GM21786 (cell line): ENCODE measurements around the gene COBL.

Source experiments
- ATAC-seq: cut with Tn5 transposase; IDR thresholded peaks from one replicate; pipeline ENCODE4 v1.9.1; 2021; ENCODE audit not compliant: unreplicated experiment

COBL gene

DNA sequence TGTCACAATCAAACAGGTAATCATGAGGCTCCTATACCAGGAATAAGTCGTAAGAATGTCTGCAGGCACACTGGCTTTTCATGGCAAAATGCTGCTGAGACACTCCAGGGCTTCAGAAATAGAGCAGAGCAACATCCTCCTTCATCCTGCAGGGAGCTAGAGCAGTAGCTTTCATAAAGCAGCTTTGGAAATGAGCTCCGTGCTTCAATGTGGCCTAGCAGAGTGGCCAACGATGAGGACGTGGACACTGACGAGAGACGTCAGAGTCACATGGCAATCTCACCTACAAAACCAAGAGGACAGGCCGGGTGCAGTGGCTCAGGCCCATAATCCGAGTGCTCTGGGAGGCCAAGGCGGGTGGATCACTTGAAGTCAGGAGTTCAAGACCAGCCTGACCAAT lies 9.8 kb downstream of the COBL start:
- no peak for ATAC-seq

DNA sequence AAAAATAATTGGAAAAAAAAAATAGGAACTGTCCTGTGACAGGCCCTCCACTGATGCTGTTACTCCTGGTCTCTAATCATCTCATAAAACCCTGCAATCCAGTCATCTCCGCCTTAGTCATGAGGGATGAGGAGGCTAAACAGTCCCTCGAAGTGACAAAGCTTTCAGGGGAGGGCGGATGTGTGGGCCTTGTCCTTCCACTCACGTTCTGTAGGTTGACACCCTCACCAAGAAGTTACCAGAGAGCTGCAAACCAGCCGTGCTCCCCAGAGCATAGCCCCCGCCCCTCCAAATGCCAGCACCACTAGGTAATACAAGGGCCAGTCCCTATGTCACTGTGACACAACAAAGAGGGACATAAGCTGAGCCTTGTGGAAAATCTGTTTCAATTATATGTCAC lies 11.9 kb downstream of the COBL start:
- no peak for ATAC-seq

- no peak for ATAC-seq
Observed at GRCh38 chr7:51303142-51303525, 13.5 kb downstream of the COBL start.

DNA sequence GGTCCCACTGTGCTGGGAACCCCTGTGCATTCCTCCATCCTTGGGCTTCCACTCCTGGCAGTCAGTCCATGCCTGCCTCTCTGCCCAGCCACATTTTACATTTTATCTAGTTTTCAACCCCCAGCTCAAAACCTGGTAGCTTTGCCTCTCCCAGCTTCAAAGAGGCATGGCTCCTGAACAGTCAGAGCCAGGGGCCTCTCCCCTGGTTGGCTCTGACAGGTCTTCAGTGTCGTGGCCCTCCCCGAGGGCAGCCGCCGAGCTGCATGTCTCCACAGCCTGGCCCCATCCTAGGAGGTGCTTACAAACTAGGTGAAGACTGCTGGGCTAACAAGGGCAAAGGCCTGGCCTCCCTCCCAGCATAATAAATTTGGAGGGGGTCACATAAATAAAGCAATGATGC lies 14.8 kb downstream of the COBL start:
- ATAC-seq, result no peak

GRCh38 chr7:51300762-51301674 lies 15.6 kb downstream of the COBL start:
- ATAC-seq, result no peak

DNA sequence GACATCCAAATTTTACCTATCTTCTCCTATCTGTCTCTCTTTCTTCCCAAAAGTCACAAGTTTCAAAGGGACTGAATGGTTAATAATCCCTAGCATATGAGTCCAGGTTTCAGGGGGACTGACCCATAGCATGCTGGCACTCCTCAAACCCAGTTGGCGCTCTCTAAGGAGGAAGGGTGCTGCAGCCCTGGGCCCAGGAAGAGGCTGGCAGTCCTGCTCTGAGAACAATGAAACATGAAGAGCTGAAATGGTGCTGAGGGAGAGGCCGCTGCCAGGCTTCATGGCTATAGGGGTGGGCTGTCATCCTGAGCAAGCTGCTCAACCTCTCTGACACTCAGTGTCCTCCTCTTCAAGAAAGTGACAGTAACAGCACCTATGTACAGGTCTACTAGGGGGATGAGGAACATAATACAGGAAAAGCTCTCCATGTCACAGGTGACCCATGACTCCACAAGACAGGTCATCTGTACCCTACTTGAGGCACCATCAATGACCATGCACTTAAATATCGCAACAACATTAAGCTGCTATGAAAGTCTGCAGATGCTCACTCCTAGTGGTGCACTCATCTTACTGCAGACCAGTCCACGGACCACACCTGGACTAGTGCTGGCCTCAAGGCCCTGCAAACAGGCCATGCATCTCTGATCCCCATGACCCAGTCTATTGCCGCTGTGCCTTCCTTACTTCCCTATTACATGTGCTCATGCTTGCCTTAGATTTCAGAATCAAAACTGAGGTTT lies 17.0 kb downstream of the COBL start:
- no peak for ATAC-seq

DNA sequence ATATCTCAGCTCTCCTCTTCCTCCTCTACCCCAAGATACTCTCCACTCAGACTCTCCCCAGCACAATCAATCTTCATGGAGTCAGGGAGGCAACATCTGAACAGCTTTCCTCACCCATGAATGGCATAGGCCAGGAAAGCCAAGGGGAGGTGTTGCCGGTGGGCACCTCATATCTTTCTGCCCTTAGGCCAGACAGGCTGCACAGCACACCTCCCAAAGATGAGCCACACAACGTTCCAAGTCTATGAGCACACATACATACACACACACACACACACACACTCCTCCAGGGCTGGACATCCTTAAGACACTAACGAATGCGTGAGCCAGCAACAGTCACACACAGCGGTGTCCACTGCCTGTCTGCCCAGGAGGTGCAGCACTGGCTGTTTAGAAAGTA lies 17.7 kb downstream of the COBL start:
- ATAC-seq, result no peak

- ATAC-seq, result no peak
Observed at GRCh38 chr7:51297986-51298385, 18.6 kb downstream of the COBL start.

DNA sequence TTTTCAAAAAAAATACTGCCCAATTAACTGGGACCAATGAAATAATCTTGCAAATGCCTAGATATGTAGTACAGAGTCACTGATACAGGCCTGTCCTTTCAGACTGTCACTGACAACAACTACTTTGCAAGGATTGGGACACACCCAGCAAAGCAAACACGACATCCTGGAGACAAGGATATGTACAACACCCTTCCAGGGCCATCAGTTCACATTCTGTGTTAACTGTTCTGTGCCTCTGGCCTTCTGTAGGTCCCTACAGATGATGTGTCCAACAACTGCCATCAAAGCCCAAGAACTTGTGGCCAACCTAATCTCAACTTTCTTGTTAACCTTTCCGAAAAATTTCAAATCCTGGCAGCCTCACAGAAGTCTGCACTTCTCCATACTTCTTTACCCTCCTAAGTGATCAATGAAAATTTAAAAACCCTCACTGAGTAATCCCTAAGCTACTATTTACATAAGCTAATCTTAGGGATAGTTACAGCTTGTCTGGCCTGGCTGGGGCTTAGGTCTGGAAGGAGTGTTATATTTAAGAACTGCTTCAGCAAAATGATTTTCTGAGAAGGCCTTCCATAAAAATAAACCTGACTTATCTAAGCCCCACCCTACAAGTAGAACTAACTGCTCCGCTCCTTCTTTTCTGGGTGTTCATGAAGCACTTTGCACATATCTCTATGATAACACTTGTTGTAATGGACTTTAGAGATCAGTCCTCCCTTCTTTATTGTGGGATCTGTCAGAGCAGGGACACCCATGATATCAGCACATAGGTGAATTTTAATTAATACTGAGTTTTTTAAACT lies 21.0 kb downstream of the COBL start:
- no peak for ATAC-seq

DNA sequence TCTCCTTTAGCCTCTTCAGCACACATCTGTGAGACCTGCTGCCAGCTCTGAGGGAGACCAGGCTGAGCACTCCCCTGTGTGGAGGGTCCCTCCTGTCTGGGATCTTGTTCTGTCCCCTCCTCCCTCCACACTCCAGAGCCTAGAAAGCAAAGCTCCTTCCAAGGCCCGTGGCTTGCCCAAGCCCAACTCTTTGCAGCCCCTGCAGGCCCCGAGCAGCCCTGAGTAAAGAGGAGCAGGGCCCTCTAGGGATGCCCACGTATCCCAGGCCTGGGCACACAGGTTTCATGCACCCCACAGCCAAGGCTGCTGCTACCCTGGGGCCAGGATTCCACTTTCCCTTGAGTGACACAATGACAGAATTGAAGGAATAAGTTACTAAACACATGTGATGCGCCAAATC lies 24.0 kb downstream of the COBL start:
- no peak for ATAC-seq

GRCh38 chr7:51290702-51291540 lies 25.7 kb downstream of the COBL start:
- no peak for ATAC-seq

DNA sequence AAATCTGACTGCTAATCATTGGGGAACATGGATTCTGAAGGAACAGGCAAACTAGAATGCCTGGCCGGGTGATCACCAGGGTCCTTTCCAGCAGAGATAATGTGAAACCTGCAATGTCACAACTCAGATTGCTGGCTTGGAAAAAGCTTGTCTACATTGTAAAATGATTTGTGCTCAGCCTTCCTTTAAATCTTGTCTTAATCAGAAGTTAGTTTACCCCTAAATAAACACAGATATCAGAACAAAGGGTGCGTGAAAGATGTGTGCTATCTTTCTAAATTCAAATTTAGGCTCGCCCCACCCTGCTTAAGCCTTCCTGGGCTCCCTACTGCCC lies 26.3 kb downstream of the COBL start:
- no peak for ATAC-seq

DNA sequence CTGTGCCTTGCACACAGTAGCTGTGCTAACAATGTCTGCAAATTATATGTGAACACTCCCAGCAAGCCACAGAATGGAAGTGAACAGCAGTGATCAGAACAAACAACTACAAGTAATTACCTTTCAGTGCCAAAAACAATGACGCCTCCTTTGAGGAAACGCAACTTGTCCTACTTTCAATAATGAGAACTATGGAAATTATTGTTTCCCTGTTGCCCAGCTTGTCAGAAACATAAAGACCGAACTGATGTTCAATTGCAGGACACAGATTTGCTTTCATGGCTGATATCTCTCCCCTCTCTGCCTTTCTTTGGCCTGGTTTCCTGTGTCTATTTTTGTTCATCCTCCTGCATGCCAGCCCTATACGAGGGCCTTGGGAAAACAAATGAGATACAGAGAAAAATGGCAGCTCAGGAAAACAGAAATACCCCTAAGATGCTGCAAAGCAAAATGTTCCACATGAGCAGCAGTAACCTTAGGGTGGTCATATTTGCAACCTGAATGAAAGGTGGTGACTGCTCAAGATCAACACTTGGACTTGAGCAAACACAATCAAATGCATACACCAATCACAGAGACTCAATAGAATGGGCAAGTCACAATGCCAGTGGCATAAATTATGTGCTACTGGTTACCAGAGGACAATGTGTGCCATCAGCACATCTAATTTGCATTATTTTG lies 26.8 kb downstream of the COBL start:
- ATAC-seq, result no peak

- no peak for ATAC-seq
Observed at GRCh38 chr7:51288896-51289622, 27.6 kb downstream of the COBL start.

DNA sequence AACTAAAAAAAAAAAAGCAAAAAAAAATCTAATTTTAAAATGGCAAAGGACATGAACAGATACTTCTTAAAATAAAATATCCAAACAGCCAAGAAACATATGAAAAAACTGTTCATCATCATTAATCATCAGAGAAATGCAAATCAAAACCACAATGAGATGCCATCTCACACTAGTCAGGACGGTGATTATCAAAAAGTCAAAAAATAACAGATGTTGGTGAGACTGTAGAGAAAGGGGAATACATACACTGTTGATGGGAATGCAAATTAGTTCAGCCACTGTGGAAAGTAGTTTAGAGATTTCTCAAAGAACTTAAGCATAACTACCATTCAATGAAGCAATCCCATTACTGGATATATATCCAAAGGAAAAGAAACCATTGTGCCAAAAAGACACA lies 30.2 kb downstream of the COBL start:
- no peak for ATAC-seq

GRCh38 chr7:51280156-51280555 lies 36.5 kb downstream of the COBL start:
- no peak for ATAC-seq

DNA sequence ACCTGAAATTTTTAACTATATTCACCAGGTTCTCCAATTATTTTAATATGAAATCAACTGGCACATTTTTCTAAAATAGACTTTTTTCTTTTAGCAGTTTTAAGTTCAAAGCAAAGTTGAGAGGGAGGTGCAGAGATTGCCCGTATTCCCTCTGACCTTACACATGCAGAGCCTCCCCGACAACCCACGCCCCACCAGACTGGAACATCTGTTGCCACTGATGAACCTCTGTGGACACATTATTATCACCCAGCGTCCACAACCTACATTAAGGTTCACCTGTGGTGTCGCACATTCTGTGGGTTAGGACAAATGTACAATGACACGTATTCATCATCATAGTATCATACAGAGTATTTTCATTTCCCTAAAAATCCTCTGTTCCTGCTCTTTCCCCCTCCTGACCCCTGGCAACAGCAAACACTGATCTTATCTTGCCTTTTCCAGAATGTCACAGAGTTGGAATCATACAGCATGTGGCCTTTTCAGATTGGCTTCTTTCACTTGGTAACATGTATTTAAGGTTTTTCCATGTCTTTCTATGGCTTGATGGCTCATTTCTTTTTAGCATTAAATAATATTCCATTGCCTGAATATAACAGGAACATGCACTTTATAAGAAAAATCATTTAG lies 37.1 kb downstream of the COBL start:
- ATAC-seq, result no peak

DNA sequence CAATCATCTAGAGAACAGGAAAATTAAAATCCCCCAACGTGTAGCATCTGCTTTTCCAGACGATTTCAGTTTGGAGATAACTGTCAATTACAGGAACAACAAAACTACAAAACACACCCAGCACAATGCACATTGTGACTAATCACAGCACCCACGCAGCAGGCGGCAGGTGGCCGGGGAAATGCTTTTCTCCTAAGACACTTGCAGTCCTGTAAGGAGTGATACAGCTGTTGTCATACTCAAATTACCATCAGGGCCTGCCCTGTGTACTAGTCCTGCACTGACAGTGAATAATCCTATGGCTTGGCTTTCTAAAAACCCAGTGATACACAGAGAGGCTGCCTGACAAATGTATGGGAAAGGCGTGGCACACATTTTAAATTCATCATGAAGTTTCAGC lies 37.8 kb downstream of the COBL start:
- ATAC-seq, result no peak

- ATAC-seq, result no peak
Observed at GRCh38 chr7:51276967-51277366, 39.6 kb downstream of the COBL start.
